ENCODE results near the gene ENGASE.

ENGASE gene

GRCh38 chr17:79039171-79039570 lies 35.5 kb upstream of the ENGASE start:
- no peak for DNase-seq

DNA sequence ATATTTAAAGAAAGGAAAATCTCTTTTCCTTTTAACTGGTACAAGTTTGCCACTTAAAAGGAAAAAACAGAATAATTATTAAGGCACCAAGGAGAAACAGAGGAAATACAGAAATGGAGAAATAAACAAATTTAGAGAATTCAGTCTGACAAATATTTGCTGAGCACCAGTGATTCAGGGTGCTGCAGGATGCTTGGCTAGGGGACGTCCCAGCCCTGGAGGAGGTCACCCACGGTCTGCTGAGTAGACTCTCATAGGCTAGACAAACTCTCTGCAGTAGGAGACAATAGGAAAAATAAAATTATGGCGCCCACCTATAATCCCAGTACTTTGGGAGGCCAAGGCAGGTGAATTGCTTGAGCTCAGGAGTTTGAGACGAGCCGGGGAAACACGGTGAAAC lies 34.7 kb upstream of the ENGASE start:
- no peak for DNase-seq

DNA sequence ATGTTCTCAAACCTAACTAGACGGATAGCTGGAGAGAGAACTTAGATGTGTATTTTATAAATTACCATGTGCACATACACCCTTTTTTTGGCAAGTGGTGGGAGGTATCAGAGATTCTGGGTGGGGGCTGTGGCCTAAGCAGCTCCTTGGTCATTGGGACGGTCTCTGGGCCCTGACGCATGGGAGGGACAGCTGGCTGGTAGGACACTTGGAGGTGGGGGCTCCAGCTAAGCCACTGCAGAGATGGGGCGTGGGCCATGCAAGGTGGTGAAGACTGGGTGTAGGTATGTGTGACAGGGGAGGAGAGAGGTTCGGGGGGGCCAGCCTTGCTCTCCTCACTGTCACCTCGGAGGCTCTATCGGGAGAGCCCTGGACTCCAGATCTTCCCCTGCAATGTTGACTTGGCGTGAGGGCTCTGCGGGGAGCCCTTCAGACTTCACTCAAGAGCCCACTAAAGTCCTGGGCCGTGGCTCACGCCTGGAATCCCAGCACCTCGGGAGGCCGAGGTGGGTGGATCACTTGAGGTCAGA lies 33.5 kb upstream of the ENGASE start:
- DNase-seq: no peak

DNA sequence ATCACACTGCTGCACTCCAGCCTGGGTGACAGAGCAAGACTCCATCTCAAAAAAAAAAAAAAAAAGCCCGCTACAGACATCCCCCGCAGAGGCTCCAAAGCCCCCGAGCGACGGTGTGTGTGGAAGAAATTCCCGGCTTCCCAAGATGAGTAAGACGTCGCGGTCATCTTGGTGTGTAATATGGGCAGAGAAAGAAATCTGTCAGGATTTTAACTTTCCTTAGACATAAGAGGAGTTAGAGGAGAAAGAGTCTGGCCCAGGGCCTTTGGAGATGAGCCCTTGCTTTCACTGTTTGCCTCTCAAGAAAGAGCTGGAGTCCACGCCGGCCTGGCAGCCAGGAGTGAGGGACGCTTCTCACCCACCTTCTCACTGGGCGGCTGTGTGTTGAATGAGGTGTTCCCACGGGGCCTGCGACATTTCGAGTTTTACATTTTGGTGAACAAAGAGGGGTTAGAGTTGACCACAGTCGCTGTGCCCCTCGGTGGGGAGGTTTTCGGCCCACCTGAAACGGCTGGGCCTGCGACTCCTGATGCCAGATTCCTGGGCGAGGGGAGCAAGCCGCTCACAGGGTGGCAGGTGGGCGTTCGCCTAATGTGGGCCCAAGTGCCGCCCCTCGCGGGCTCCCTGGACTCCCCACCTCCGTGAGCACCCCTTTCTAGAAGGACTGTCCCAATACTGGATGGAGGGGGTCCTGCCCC lies 32.8 kb upstream of the ENGASE start:
- no peak for DNase-seq

DNA sequence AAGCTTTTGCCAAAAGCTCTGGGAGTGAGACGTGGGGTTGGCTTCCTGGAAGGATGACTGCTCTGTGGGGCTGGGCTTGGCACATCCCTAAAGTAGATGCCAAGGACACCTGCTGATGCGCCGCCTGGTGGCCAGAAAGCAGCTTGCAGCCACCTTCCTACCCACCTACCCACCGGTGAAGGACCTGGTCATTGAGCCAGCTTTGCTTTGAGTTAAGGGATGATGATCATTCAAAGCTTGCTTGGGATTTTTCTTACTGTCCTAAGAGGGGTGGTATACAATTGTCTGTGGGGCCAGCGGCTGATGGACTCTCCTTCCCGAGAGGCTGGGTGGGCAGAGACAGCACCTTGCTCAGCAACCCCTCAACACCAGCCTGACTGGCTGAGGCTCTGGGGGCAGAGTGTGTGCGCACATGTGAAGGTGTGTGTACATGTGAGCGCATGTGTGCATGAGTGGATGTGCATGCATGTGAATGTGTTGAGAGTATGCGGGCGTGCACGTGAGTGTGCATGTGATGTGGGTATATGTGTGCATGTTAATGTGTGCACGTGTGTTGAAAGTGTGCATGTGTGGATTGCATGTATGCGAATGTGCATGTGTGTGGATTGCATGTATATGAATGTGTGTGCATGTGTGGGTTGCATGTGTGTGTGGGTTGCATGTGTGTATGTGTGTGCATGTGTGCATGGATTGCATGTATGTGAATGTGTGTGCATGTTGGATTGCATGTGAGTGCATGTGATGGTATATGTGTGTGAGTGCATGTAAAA lies 32.0 kb upstream of the ENGASE start:
- DNase-seq: peak; percentile 71 to 73

GRCh38 chr17:79043191-79043930 lies 31.3 kb upstream of the ENGASE start:
- no peak for DNase-seq

DNA sequence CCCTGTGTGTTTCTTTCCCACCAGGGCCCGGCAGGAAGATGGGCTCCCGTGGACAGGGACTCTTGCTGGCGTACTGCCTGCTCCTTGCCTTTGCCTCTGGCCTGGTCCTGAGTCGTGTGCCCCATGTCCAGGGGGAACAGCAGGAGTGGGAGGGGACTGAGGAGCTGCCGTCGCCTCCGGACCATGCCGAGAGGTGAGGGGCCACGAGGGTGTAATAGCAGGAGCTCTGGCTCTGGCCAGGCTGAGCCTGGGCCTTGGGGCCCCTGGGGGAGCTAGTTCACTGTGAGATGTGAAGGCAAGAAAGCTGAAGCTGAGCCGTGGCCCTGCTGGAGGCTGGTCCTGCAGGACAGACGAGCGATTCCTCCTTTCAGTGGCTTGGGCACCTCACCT lies 30.7 kb upstream of the ENGASE start:
- no peak for DNase-seq

GRCh38 chr17:79044462-79044861 lies 30.2 kb upstream of the ENGASE start:
- no peak for DNase-seq

- no peak for DNase-seq
Observed at GRCh38 chr17:79045001-79045729, 29.5 kb upstream of the ENGASE start.

DNA sequence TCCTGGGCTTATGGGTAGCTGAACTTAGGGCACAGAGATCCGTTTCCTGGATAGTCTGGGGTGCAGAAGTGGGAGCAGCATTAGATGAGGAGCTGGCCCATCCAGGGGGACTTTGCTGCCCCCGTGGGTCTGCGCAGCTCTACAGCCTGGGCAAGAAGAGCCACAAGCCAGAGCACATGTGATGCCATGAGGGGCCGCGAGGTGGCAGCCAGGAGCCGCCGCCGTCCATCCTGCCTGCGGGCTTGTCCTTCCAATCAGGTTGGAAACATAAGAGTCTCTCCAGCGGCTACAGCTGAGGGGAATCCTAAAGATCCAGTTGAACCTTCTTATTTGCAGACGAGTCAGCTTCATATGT lies 28.8 kb upstream of the ENGASE start:
- peak; percentile 54 to 70 for DNase-seq

GRCh38 chr17:79046197-79046915 lies 28.3 kb upstream of the ENGASE start:
- no peak for DNase-seq

- DNase-seq: no peak
Observed at GRCh38 chr17:79046916-79047280, 27.7 kb upstream of the ENGASE start.

GRCh38 chr17:79047291-79047920 lies 27.2 kb upstream of the ENGASE start:
- DNase-seq: no peak

GRCh38 chr17:79047923-79048825 lies 26.4 kb upstream of the ENGASE start:
- DNase-seq: no peak

GRCh38 chr17:79048826-79049755 lies 25.5 kb upstream of the ENGASE start:
- DNase-seq: no peak

DNA sequence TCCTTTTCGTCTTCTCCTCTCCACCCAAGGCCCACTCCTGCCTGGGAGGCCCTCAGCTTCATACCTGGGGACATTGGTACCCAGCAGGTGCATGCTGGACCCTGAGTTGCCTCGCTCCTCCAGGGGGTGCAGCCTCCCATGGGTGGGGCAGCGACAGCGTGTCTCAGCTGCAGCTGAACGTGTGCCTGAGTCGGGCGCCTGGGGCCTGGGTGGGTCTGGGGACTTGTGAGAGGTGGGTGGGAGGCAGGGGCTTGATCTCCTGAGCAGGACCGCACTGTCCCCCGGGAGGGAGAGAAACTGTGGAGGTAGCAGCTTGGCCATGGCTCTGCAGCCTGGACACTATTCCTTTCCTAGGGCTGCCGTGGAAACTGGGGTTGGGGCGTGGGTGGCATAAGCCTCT lies 24.8 kb upstream of the ENGASE start:
- no peak for DNase-seq

DNA sequence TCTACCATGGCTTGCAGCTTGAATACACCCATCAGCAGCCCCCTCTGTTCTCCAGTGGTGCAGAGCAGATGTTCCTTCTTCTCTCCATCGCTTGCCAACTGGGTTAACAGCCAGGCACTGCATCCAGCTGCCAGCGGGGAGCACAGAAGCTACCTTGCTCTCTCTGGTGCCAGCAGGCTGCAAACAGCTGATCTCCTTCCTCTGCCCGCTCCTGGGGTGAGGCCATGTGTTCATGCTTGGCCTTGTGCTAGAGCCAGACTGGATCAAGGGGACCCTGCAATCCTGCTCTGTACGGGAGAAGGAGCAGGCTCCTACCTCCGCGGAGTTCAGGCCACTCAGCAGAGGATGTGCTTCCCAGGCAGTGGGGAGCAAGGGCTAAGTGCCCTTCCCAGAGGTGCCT lies 24.1 kb upstream of the ENGASE start:
- DNase-seq: no peak

DNA sequence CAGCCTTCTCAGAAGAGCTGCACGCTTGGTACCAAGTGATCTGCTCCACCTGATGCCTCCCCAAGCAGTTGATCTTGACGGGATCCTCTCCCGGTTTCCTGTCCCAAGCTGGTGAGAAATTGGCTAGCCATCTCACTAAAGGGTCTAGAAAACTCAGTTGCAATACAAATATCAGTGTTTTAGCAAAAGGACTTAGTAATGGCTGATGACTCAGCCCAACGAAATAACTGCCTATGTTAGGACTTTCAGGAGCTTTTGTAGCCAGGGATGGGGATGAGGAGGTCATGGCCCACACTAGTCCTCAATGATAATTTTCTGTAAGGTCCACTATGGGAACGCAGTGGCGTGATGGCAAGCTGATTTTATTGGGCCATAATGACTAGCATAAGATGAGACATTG lies 23.3 kb upstream of the ENGASE start:
- DNase-seq: no peak

GRCh38 chr17:79052131-79052530 lies 22.5 kb upstream of the ENGASE start:
- no peak for DNase-seq
